HL-60 (cell line): ENCODE measurements around the gene CEP295NL.
A peak's percentile ranks its signal among the peaks of the same experiment; 100 is the strongest.

ENCODE experiments used
- DNase-seq, 2 experiments: peaks; one replicate each; pipeline ENCODE4 v3.0.0-alpha.2; 2010 to 2020; ENCODE audit warnings: low read depth in 1 of 2, low spot score in 1 of 2
- H3K27ac ChIP-seq: fragments of 250-450 bp; sonication (Bioruptor Pico); replicated peaks from 2 replicates; pipeline ENCODE4 v1.5.1; 2020; ENCODE audit warnings: mild to moderate bottlenecking, moderate library complexity
- H3K27me3 ChIP-seq: fragments of 250-450 bp; sonication (Bioruptor Pico); 2 replicates; pipeline ENCODE4 v1.5.1; 2021; ENCODE audit warnings: mild to moderate bottlenecking, moderate library complexity; ENCODE audit not compliant: insufficient read depth, poor library complexity, severe bottlenecking
- H3K4me3 ChIP-seq: replicated peaks from 2 replicates; pipeline ENCODE4 v1.5.1; 2011; ENCODE audit warnings: mild to moderate bottlenecking, control low read depth, low read length; ENCODE audit not compliant: insufficient read depth
- GABPA ChIP-seq: IDR thresholded peaks from 2 replicates; pipeline ENCODE4 v1.6.1; 2012; ENCODE audit warnings: low read depth
- POLR2AphosphoS5 ChIP-seq: IDR thresholded peaks from 2 replicates; pipeline ENCODE4 v1.6.1; 2012; ENCODE audit warnings: low read depth
- SPI1 ChIP-seq: IDR thresholded peaks from 2 replicates; pipeline ENCODE4 v1.6.1; 2012; ENCODE audit warnings: low read depth, mild to moderate bottlenecking, borderline replicate concordance
- TF ChIP-seq, protein P1 (sequence below): IDR thresholded peaks from 2 replicates; pipeline ENCODE4 v1.6.1; 2012; ENCODE audit warnings: low read depth; ENCODE audit not compliant: insufficient replicate concordance
- TF ChIP-seq, protein P2 (sequence below): IDR thresholded peaks from one replicate; pipeline ENCODE4 v1.5.1; 2011; ENCODE audit warnings: low read length, control low read depth, inconsistent platforms; ENCODE audit not compliant: insufficient read depth

The CEP295NL gene

DNA sequence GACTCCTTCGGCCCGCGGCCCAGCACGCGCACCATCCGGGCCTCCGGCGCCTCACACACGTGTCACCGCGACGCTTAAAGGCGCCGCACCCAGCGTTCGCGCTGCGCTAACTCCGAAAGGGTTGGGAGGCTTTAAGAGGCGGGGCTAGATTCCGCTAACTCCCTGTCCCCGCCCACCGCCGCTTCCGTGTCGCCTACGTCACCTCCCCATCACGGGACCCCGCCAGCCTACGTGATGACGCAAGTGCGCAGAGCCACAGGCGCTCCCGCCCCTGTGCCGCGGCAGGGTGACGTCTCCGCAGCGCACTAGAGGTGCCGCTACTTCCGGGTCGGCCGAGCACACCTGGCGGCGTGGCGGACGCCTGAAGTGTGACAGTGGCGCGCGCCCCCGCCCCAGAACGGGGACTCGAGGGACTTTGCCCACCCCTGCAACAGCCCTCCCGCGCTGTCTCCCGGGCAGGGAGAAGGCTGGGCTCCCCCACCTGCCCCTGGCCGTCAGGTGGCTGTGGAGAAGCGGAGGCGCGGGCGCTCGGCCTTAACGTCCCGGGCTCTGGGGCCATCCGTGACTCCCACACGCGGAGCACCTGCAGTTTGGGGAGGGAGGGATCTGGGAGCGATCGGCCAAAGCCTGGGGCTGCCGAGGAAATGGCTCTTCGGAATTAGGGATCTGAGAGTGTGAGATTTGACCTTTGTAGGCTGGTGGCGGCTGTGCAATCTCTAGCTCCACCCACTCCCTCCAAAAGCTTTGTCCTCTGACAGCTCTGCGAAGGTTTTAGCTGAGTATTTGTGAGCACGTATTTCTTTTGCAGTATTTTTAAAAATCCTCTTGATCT lies 62.0 kb downstream of the CEP295NL start, which contains the start of gene USP36:
USP36 (minus strand) TSS at position 35 of the 832 bp plus-strand sequence. CDS start 4,451 bp downstream, outside the sequence.
- H3K4me3 ChIP-seq = peak within 1 kb of the TSS; percentile 93
- H3K27ac ChIP-seq = peak within 1 kb of the TSS; percentile 93
- no peaks in the 10 kb centered on the region for H3K27me3 ChIP-seq
- peak; percentile 99 for DNase-seq
- TF ChIP-seq POLR2AphosphoS5 (peak; percentile 77), GABPA (peak; percentile 42; the same call in 1 of the 2 replicates), SPI1 (no peak)
- TF ChIP-seq, protein P1, sequence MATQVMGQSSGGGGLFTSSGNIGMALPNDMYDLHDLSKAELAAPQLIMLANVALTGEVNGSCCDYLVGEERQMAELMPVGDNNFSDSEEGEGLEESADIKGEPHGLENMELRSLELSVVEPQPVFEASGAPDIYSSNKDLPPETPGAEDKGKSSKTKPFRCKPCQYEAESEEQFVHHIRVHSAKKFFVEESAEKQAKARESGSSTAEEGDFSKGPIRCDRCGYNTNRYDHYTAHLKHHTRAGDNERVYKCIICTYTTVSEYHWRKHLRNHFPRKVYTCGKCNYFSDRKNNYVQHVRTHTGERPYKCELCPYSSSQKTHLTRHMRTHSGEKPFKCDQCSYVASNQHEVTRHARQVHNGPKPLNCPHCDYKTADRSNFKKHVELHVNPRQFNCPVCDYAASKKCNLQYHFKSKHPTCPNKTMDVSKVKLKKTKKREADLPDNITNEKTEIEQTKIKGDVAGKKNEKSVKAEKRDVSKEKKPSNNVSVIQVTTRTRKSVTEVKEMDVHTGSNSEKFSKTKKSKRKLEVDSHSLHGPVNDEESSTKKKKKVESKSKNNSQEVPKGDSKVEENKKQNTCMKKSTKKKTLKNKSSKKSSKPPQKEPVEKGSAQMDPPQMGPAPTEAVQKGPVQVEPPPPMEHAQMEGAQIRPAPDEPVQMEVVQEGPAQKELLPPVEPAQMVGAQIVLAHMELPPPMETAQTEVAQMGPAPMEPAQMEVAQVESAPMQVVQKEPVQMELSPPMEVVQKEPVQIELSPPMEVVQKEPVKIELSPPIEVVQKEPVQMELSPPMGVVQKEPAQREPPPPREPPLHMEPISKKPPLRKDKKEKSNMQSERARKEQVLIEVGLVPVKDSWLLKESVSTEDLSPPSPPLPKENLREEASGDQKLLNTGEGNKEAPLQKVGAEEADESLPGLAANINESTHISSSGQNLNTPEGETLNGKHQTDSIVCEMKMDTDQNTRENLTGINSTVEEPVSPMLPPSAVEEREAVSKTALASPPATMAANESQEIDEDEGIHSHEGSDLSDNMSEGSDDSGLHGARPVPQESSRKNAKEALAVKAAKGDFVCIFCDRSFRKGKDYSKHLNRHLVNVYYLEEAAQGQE = peak; percentile 73
- TF ChIP-seq, protein P2, sequence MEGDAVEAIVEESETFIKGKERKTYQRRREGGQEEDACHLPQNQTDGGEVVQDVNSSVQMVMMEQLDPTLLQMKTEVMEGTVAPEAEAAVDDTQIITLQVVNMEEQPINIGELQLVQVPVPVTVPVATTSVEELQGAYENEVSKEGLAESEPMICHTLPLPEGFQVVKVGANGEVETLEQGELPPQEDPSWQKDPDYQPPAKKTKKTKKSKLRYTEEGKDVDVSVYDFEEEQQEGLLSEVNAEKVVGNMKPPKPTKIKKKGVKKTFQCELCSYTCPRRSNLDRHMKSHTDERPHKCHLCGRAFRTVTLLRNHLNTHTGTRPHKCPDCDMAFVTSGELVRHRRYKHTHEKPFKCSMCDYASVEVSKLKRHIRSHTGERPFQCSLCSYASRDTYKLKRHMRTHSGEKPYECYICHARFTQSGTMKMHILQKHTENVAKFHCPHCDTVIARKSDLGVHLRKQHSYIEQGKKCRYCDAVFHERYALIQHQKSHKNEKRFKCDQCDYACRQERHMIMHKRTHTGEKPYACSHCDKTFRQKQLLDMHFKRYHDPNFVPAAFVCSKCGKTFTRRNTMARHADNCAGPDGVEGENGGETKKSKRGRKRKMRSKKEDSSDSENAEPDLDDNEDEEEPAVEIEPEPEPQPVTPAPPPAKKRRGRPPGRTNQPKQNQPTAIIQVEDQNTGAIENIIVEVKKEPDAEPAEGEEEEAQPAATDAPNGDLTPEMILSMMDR = no peak
